ENCODE results near the gene SMURF2. TPM values are rescaled to one million over a fixed set of nuclear protein-coding genes. Genes with fewer than 3 reads are reported as not detected.
A peak's percentile ranks its signal among the peaks of the same experiment; 100 is the strongest.

The SMURF2 gene
- total and polyA plus RNA-seq, 9 of the 15 experiments (the other 6 are each of a cell fraction or from before 2014, with no cell fraction given): 3.8 to 22.0 (median 14.8) TPM

DNA sequence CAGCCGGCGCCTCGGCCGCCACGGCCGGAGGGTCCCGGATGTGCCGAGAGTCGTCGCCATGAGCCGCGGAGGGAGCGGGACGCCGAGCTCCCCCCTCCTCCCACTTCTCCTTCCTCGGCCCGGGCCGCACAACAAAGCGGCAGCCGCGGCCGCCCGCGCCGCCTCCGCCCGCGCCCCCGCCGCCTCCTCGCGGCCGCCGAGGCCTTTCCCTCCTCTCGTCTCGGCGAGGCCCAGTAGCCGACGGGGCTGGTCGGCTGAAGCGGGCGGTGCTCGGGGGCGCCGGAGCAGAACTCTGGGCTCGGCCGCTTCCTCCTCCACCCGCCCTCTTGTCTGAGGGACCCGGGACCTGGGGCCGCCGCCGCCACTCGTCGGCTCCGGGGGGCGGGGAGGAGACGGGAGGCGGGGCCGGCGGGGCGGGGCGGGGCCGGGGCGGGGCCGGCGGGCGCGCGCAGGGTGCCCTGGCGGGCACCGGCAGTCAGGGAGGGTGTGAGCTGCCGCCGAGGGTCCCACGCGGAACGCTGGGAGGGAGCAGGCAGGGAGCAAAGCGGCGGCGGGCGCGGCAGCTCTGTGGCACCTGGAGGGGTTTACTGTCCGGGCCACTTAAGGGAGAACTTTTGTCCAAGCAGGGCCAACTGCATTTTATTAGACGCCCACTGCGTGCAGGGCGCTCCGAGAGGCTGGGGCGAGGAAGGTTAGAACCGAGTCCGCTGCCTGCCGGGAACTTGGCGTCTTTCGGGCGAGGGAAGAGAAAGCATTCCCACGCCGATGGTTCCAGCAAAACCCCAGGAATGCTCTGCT is at the start of gene SMURF2 (continued):
- TF ChIP-seq ZNF707 (CRISPR knock-in tag; conservative IDR thresholded peaks at IDR 0.05) (no peak), CREBBP (IDR thresholded peaks at IDR 0.05; ENCODE audit: low read depth, low read length) (no peak), MYBL2 (IDR thresholded peaks at IDR 0.05; ENCODE audit: low read depth) (no peak), MYBL2 (CRISPR knock-in tag; IDR thresholded peaks at IDR 0.05; ENCODE audit: borderline replicate concordance) (no peak), SAP30 (IDR thresholded peaks at IDR 0.05; ENCODE audit: borderline replicate concordance, insufficient read depth, low read depth, low read length, poor library complexity, severe bottlenecking) (peak; percentile 36), IRF2 (CRISPR knock-in tag; IDR thresholded peaks at IDR 0.05) (no peak), TCFL5 (CRISPR knock-in tag; conservative IDR thresholded peaks at IDR 0.05) (no peak), SRSF1 (IDR thresholded peaks at IDR 0.05; ENCODE audit: low read depth, low read length) (no peak), TEAD2 (tag; IDR thresholded peaks at IDR 0.05) (no peak), RBM15 (IDR thresholded peaks at IDR 0.05; ENCODE audit: insufficient read depth, low read length) (no peak), KDM4B (IDR thresholded peaks at IDR 0.05; ENCODE audit: borderline replicate concordance in 2 of 2, low read depth in 1 of 2) (0 out of 4 replicates have a peak, but pooled peaks of 1 of the 2 experiments have one; percentile 50), DACH1 (IDR thresholded peaks at IDR 0.05; ENCODE audit: partially characterized antibody) (no peak), SREBF2 (CRISPR knock-in tag; IDR thresholded peaks at IDR 0.05) (no peak), FOXK2 (conservative IDR thresholded peaks at IDR 0.05 in 1 of 2, IDR thresholded peaks at IDR 0.05 in 1 of 2; ENCODE audit: low read depth in 2 of 2) (no peak), ELF2 (CRISPR knock-in tag; IDR thresholded peaks at IDR 0.05) (no peak), RUNX1 (IDR thresholded peaks at IDR 0.05; ENCODE audit: low read depth) (no peak)
- TF ChIP-seq, protein P1, sequence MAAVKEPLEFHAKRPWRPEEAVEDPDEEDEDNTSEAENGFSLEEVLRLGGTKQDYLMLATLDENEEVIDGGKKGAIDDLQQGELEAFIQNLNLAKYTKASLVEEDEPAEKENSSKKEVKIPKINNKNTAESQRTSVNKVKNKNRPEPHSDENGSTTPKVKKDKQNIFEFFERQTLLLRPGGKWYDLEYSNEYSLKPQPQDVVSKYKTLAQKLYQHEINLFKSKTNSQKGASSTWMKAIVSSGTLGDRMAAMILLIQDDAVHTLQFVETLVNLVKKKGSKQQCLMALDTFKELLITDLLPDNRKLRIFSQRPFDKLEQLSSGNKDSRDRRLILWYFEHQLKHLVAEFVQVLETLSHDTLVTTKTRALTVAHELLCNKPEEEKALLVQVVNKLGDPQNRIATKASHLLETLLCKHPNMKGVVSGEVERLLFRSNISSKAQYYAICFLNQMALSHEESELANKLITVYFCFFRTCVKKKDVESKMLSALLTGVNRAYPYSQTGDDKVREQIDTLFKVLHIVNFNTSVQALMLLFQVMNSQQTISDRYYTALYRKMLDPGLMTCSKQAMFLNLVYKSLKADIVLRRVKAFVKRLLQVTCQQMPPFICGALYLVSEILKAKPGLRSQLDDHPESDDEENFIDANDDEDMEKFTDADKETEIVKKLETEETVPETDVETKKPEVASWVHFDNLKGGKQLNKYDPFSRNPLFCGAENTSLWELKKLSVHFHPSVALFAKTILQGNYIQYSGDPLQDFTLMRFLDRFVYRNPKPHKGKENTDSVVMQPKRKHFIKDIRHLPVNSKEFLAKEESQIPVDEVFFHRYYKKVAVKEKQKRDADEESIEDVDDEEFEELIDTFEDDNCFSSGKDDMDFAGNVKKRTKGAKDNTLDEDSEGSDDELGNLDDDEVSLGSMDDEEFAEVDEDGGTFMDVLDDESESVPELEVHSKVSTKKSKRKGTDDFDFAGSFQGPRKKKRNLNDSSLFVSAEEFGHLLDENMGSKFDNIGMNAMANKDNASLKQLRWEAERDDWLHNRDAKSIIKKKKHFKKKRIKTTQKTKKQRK (IDR thresholded peaks at IDR 0.05; ENCODE audit: borderline replicate concordance, low read depth, low read length): no peak

Measured in K562 (cell line).